ENCODE measurements around the gene CCDC33.
"Not testable (repeated sequence)": the region's sequence is repeated elsewhere in the genome, so short reads cannot be mapped to it uniquely, and the experiment has no call there.

The CCDC33 gene

GRCh38 chr15:74359376-74359775, 123.2 kb downstream of the CCDC33 start:
- H3K9me3 ChIP-seq (ENCODE audit: control insufficient read depth, low read length); H3K4me3 ChIP-seq (ENCODE audit: insufficient read depth, low read depth, low read length); H3K27me3 ChIP-seq (ENCODE audit: control insufficient read depth, insufficient read depth, low read length, poor library complexity, severe bottlenecking); H3K27ac ChIP-seq (ENCODE audit: insufficient read depth, low read depth, low read length, poor library complexity, severe bottlenecking); H3K4me1 ChIP-seq (ENCODE audit: control insufficient read depth, insufficient read depth, low read length); H3K36me3 ChIP-seq (ENCODE audit: control insufficient read depth, insufficient read depth, low read length): not testable (repeated sequence)
- WGBS, 2 experiments: 27 to 30% methylated on average over 6 of the region's 6 CpGs

DNA sequence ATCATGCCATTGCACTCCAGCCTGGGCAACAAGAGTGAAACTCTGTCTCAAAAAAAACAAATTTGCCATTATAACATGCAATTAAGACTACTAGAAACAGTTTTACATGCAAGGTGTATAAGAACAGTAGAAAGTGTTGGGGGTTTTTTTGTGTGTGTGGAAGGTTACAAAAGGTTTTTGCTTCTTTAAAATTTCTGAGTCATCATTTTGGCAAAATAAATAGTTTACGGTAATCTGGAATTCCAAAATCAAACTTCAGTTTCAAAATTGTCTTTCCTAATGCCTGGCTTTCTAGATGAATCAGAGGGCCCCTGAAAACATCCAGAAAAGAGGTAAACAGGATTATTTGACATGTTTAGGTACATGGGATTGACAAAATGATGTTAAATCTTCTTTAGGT, 124.7 kb downstream of the CCDC33 start:
- WGBS, 2 experiments: 100% methylated on average over 1 of the region's 1 CpG
- H3K4me3 ChIP-seq (ENCODE audit: insufficient read depth, low read depth, low read length); H3K36me3 ChIP-seq (ENCODE audit: control insufficient read depth, insufficient read depth, low read length); H3K9me3 ChIP-seq (ENCODE audit: control insufficient read depth, low read length); H3K27ac ChIP-seq (ENCODE audit: insufficient read depth, low read depth, low read length, poor library complexity, severe bottlenecking): not testable (repeated sequence)
- Histone ChIP-seq H3K4me1 (ENCODE audit: control insufficient read depth, insufficient read depth, low read length) (peaks cover 11% of the 10 kb centered on the region), H3K27me3 (ENCODE audit: control insufficient read depth, insufficient read depth, low read length, poor library complexity, severe bottlenecking) (peaks cover 22% of the 10 kb centered on the region)

DNA sequence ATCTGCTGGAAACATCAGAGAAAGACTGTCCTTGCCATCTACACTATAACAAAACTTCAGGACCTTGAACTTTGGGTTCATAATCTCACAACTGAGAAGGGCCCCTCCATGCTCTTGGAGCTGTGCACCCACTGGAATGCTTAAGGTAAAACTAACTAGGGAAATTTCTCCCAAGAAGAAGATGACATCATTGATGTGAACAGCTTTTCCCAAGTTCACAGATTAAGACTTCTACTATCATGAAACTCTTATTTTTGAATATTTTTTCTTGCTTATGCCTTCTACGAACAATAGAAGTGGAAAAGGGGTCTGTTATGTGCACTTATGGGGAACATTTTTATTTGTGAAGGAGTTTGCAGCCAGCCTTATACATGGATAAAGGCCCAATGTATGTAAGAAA, 126.4 kb downstream of the CCDC33 start:
- H3K4me1 ChIP-seq (ENCODE audit: control insufficient read depth, insufficient read depth, low read length): peaks cover 11% of the 10 kb centered on the region
- H3K27me3 ChIP-seq (ENCODE audit: control insufficient read depth, insufficient read depth, low read length, poor library complexity, severe bottlenecking): peaks cover 38% of the 10 kb centered on the region
- no peaks in the 10 kb centered on the region for H3K9me3 ChIP-seq (ENCODE audit: control insufficient read depth, low read length)
- 93 to 100% methylated on average over 1 of the region's 1 CpG for WGBS, 2 experiments
- no peak overlapping the region for H3K27ac ChIP-seq (ENCODE audit: insufficient read depth, low read depth, low read length, poor library complexity, severe bottlenecking)
- no peak overlapping the region for H3K4me3 ChIP-seq (ENCODE audit: insufficient read depth, low read depth, low read length)
- H3K36me3 ChIP-seq (ENCODE audit: control insufficient read depth, insufficient read depth, low read length): no peaks in the 10 kb centered on the region

GRCh38 chr15:74364936-74365597, 128.9 kb downstream of the CCDC33 start:
- H3K27ac ChIP-seq (ENCODE audit: insufficient read depth, low read depth, low read length, poor library complexity, severe bottlenecking): no peak overlapping the region
- WGBS, 2 experiments: 43 to 44% methylated on average over 12 of the region's 12 CpGs

GRCh38 chr15:74365598-74366445, 129.7 kb downstream of the CCDC33 start:
- H3K4me3 ChIP-seq (ENCODE audit: insufficient read depth, low read depth, low read length): peak overlapping the region; percentile 52
- peaks cover 11% of the 10 kb centered on the region for H3K4me1 ChIP-seq (ENCODE audit: control insufficient read depth, insufficient read depth, low read length)
- no peak overlapping the region for H3K27ac ChIP-seq (ENCODE audit: insufficient read depth, low read depth, low read length, poor library complexity, severe bottlenecking)
- no peaks in the 10 kb centered on the region for H3K9me3 ChIP-seq (ENCODE audit: control insufficient read depth, low read length)
- H3K36me3 ChIP-seq (ENCODE audit: control insufficient read depth, insufficient read depth, low read length): no peaks in the 10 kb centered on the region
- 5% methylated on average over 72 to 73 of the region's 75 CpGs for WGBS, 2 experiments
- H3K27me3 ChIP-seq (ENCODE audit: control insufficient read depth, insufficient read depth, low read length, poor library complexity, severe bottlenecking): peaks cover 38% of the 10 kb centered on the region

More at GRCh38 chr15:74364936-74365597, 128.9 kb downstream of the CCDC33 start:
- Histone ChIP-seq H3K27me3 (ENCODE audit: control insufficient read depth, insufficient read depth, low read length, poor library complexity, severe bottlenecking) (peaks cover 38% of the 10 kb centered on the region), H3K36me3 (ENCODE audit: control insufficient read depth, insufficient read depth, low read length) (no peaks in the 10 kb centered on the region), H3K9me3 (ENCODE audit: control insufficient read depth, low read length) (no peaks in the 10 kb centered on the region), H3K4me1 (ENCODE audit: control insufficient read depth, insufficient read depth, low read length) (peaks cover 11% of the 10 kb centered on the region), H3K4me3 (ENCODE audit: insufficient read depth, low read depth, low read length) (peak overlapping the region; percentile 52)

- WGBS, 2 experiments: 92 to 93% methylated on average over 12 of the region's 12 CpGs
- no peak within 1 kb of the TSS for H3K4me3 ChIP-seq (ENCODE audit: insufficient read depth, low read depth, low read length)
- no peak within 1 kb of the TSS for H3K27ac ChIP-seq (ENCODE audit: insufficient read depth, low read depth, low read length, poor library complexity, severe bottlenecking)
- H3K9me3 ChIP-seq (ENCODE audit: control insufficient read depth, low read length): no peaks in the 10 kb centered on the region
- H3K4me1 ChIP-seq (ENCODE audit: control insufficient read depth, insufficient read depth, low read length): peaks cover 11% of the 10 kb centered on the region
- no peaks in the 10 kb centered on the region for H3K36me3 ChIP-seq (ENCODE audit: control insufficient read depth, insufficient read depth, low read length)
- H3K27me3 ChIP-seq (ENCODE audit: control insufficient read depth, insufficient read depth, low read length, poor library complexity, severe bottlenecking): peaks cover 38% of the 10 kb centered on the region
These were observed 131.2 kb downstream of the CCDC33 start, which contains the start of gene CYP11A1 for GRCh38 chr15:74367296-74367854. CYP11A1 (minus strand) TSS chr15:74367646; CDS start chr15:74367585, 61 bp downstream.

DNA sequence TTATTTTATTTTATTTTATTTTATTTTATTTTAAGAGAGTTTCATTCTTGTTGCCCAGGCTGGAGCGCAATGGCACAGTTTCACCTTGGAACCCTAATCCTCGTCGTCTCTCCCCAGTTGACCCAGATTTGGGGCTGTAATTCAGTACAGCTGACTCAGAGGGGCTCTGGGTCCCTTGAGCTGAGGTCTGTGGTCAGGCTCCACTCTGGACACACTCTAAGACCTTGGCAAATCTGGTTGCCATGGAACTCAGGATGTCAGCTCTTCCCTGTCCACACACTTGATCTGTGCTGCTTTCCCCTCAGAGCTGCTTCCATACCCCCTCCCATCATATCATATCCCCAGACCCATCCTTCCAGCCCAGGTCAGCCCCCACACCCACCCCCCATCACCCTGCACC, 132.0 kb downstream of the CCDC33 start:
- Histone ChIP-seq H3K4me1 (ENCODE audit: control insufficient read depth, insufficient read depth, low read length) (peaks cover 11% of the 10 kb centered on the region), H3K36me3 (ENCODE audit: control insufficient read depth, insufficient read depth, low read length) (no peaks in the 10 kb centered on the region), H3K27ac (ENCODE audit: insufficient read depth, low read depth, low read length, poor library complexity, severe bottlenecking) (no peak overlapping the region), H3K27me3 (ENCODE audit: control insufficient read depth, insufficient read depth, low read length, poor library complexity, severe bottlenecking) (peaks cover 41% of the 10 kb centered on the region), H3K4me3 (ENCODE audit: insufficient read depth, low read depth, low read length) (no peak overlapping the region), H3K9me3 (ENCODE audit: control insufficient read depth, low read length) (no peaks in the 10 kb centered on the region)
- 94 to 97% methylated on average over 3 of the region's 3 CpGs for WGBS, 2 experiments

GRCh38 chr15:74369084-74369745, 133.1 kb downstream of the CCDC33 start:
- WGBS, 2 experiments: 81 to 86% methylated on average over 10 of the region's 10 CpGs
- Histone ChIP-seq H3K36me3 (ENCODE audit: control insufficient read depth, insufficient read depth, low read length) (no peaks in the 10 kb centered on the region), H3K4me3 (ENCODE audit: insufficient read depth, low read depth, low read length) (no peak overlapping the region), H3K4me1 (ENCODE audit: control insufficient read depth, insufficient read depth, low read length) (peaks cover 11% of the 10 kb centered on the region), H3K27ac (ENCODE audit: insufficient read depth, low read depth, low read length, poor library complexity, severe bottlenecking) (no peak overlapping the region), H3K27me3 (ENCODE audit: control insufficient read depth, insufficient read depth, low read length, poor library complexity, severe bottlenecking) (peaks cover 38% of the 10 kb centered on the region), H3K9me3 (ENCODE audit: control insufficient read depth, low read length) (no peaks in the 10 kb centered on the region)

GRCh38 chr15:74369756-74370155, 133.6 kb downstream of the CCDC33 start:
- peaks cover 36% of the 10 kb centered on the region for H3K27me3 ChIP-seq (ENCODE audit: control insufficient read depth, insufficient read depth, low read length, poor library complexity, severe bottlenecking)

GRCh38 chr15:74370471-74370870, 134.3 kb downstream of the CCDC33 start:
- Histone ChIP-seq H3K27me3 (ENCODE audit: control insufficient read depth, insufficient read depth, low read length, poor library complexity, severe bottlenecking) (peaks cover 34% of the 10 kb centered on the region), H3K36me3 (ENCODE audit: control insufficient read depth, insufficient read depth, low read length) (no peaks in the 10 kb centered on the region), H3K4me3 (ENCODE audit: insufficient read depth, low read depth, low read length) (no peak overlapping the region), H3K9me3 (ENCODE audit: control insufficient read depth, low read length) (no peaks in the 10 kb centered on the region), H3K27ac (ENCODE audit: insufficient read depth, low read depth, low read length, poor library complexity, severe bottlenecking) (no peak overlapping the region), H3K4me1 (ENCODE audit: control insufficient read depth, insufficient read depth, low read length) (peaks cover 4% of the 10 kb centered on the region)
- 84 to 91% methylated on average over 5 of the region's 5 CpGs for WGBS, 2 experiments

More at GRCh38 chr15:74369756-74370155, 133.6 kb downstream of the CCDC33 start:
- peaks cover 11% of the 10 kb centered on the region for H3K4me1 ChIP-seq (ENCODE audit: control insufficient read depth, insufficient read depth, low read length)
- no peaks in the 10 kb centered on the region for H3K36me3 ChIP-seq (ENCODE audit: control insufficient read depth, insufficient read depth, low read length)
- no peaks in the 10 kb centered on the region for H3K9me3 ChIP-seq (ENCODE audit: control insufficient read depth, low read length)
- H3K27ac ChIP-seq (ENCODE audit: insufficient read depth, low read depth, low read length, poor library complexity, severe bottlenecking): no peak overlapping the region
- H3K4me3 ChIP-seq (ENCODE audit: insufficient read depth, low read depth, low read length): no peak overlapping the region
- 94 to 100% methylated on average over 2 of the region's 2 CpGs for WGBS, 2 experiments
